CD4-positive, alpha-beta T cell treated with Interleukin-4 for 4 hours (primary cell): Measurements from ENCODE around the gene FAM76A.
"Not testable (repeated sequence)": the region's sequence is repeated elsewhere in the genome, so short reads cannot be mapped to it uniquely, and the experiment has no call there.

ENCODE experiments used
- DNase-seq: peaks from one replicate; pipeline ENCODE4 v3.0.0-alpha.2; 2020

FAM76A gene

GRCh38 chr1:27725374-27726172 lies at the start of gene FAM76A:
Gene FAM76A, plus strand, starts transcription at chr1:27725961. Its CDS starts 120 bp downstream, at chr1:27726081.
- peak; percentile 99 for DNase-seq

- no peak for DNase-seq
Observed at GRCh38 chr1:27676410-27676809, 49.4 kb upstream of the FAM76A start.

GRCh38 chr1:27678747-27679146 lies 47.0 kb upstream of the FAM76A start:
- no peak for DNase-seq

GRCh38 chr1:27680225-27680791 lies 45.5 kb upstream of the FAM76A start:
- DNase-seq: not testable (repeated sequence)

DNA sequence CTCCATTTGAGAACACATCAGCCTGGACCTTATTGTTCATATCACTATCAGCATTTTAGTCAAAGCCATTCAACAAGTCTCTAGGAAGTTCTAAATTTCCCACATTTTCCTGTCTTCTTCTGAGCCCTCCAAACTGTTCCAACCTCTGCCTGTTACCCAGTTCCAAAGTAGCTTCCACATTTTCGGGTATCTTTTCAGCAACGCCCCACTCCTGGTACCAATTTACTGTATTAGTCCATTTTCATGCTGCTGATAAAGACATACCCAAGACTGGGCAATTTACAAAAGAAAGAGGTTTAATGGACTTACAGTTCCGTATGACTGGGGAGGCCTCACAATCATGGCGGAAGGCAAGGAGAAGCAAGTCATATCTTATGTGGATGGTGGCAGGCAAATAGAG lies 44.2 kb upstream of the FAM76A start:
- not testable (repeated sequence) for DNase-seq

- no peak for DNase-seq
Observed at GRCh38 chr1:27682351-27682944, 43.3 kb upstream of the FAM76A start.

DNA sequence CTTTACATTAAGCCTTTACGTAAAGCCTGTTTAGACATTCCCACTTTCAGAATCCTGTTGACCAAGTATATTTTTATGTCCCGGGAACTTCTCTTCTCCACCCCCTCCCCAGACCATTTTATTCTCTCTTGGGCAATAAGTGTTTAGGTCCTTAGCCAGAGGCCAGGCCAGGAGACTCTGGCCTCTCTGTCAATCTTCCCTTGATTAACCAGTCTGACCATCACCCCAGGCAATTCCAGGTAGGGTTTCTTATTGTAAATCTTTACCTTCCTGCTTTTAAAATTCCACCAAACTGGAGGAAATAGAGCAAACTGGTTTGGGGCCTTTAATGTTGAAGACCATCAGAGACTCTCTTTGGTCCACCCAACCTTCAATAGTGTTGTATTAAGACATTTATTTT lies 41.6 kb upstream of the FAM76A start:
- no peak for DNase-seq

- no peak for DNase-seq
Observed at GRCh38 chr1:27686223-27686990, 39.4 kb upstream of the FAM76A start.

- no peak for DNase-seq
Observed at GRCh38 chr1:27687906-27688305, 37.9 kb upstream of the FAM76A start.

- DNase-seq: no peak
Observed at GRCh38 chr1:27689423-27690173, 36.2 kb upstream of the FAM76A start.

DNA sequence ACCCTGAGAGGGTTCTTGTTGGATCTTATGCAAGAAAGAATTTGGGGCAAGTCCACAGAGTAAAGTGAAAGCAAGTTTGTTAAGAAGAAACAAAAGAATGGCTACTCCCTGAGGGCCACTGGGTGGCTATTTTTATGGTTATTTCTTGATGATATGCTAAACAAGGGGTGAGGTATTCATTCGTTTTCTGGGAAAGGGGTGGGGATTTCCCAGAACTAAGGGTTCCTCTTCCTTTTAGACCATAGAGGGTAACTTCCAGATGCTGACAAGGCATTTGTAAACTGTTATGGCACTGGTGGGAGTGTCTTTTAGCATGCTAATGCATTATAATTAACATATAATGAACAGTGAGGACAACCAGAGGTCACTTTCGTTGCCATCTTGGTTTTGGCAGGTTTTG lies 35.6 kb upstream of the FAM76A start:
- no peak for DNase-seq

- DNase-seq: not testable (repeated sequence)
Observed at GRCh38 chr1:27696835-27697234, 28.9 kb upstream of the FAM76A start.

DNA sequence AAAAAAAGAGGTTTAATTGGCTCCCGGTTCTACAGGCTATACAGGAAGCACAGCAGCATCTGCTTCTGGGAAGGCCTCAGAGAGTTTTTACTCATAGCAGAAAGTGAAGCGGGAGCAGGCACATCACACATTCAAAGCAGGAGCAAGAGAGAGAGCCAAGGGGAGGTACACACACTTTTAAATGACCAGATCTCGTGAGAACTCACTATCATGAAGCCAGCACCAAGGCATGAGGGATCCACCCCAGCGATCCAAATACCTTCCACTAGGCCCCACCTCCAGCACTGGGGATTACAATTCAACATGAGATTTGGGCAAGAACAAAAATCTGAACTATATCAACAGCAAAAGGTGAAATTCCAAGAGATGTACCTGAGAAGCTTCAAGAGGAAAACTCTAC lies 20.8 kb upstream of the FAM76A start:
- DNase-seq: no peak

- DNase-seq: no peak
Observed at GRCh38 chr1:27705545-27705944, 20.2 kb upstream of the FAM76A start.

DNA sequence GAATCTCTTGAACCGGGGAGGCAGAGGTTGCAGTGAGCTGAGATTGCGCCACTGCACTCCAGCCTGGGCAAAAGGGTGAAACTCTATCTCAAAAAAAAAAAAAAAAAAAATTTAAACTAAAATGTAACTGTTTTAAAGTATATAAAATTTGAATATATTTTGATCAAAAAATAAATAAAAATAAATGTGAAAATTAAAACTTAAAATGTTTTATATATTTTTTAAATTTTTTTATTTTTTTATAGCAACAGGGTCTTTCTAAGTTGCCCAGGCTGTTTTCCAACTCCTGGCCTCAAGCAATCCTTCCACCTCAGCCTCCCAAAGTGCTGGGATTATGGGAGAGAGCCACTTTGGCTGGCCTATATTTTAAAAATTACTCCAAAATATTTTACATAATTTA lies 15.2 kb upstream of the FAM76A start:
- DNase-seq: no peak

- no peak for DNase-seq
Observed at GRCh38 chr1:27713139-27713725, 12.5 kb upstream of the FAM76A start.

GRCh38 chr1:27713869-27714513 lies 11.8 kb upstream of the FAM76A start:
- no peak for DNase-seq

DNA sequence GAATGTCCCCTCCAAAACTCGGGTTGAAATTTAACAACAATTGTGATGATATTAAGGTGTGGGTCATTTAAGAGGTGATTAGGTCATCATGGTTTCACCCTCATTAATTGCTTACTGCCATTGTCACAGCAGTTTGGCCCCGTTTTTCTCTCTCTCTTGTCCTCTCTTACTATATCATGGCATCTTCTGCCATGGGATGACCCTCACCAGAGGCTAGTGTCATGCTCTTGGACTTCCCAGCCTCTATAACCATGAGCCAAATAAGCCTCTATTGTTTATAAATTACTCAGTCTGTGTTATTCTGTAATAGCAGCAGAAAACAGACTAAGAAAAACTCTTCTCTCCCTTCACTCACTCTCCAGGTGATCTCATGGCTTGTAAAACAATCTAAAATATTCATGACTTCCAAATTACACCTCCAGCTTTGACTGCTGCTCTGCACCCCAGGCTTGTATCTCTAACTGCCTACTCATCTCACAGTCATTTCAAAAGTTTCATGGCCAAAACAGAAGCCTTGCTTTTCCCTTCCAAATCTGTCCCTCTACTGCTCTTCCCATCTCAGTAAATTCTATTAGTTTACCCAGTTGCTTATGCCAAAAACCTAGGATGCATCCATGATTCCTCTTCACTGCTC lies 9.4 kb upstream of the FAM76A start:
- no peak for DNase-seq

GRCh38 chr1:27719286-27720251 lies 6.2 kb upstream of the FAM76A start:
- DNase-seq: peak; percentile 8

GRCh38 chr1:27724961-27725373 lies 794 bp upstream of the FAM76A start:
- peak; percentile 0 for DNase-seq
